Measurements from ENCODE around the gene DPP9.
"Not testable (repeated sequence)": the region's sequence is repeated elsewhere in the genome, so short reads cannot be mapped to it uniquely, and the experiment has no call there.

DPP9 gene

DNA sequence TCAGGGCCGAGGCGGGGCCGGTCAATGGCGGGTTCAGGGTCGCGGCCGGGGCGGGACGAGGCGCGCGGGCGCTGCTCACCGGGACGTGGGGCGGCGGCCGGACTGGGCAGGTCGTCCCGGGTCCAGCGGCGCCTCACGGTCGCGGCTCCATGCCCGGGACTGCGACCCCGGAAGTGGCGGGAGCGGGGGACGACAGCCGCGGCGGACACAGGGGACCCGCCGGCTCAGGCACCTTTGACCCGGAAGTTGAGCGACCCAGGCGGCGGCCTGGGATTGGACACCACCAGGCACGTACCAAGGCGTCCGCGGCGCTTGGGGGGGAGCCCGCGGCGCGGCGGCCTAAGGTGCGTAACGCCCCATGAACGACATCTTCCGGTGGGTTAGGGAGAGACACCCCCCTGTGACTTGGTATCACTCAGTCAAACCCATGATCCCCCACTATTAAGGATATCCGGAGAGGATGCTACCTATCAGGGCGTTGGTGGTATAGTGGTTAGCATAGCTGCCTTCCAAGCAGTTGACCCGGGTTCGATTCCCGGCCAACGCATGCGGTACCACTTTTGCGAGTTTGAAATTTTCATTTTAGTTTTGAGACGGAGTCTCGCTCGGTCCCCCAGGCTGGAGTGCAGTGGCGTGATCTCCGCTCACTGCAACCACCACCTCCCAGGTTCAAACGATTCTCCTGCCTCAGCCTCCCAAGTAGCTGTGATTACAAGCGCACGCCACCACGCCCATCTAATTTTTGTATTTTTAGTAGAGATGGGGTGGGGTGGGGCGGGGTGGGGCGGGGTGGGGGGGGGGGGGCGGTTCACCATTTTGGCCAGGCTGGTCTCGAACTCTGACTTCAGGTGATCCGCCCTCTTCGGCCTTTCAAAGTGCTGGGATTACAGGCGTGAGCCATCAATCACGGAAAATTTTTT lies at the start of gene DPP9:
DPP9 (minus strand) TSS at position 248 of the 920 bp plus-strand sequence. CDS start 3,936 bp downstream, outside the sequence.
- in situ Hi-C loops (cut with MboI; ENCODE audit: low sequenced_read_pairs) = no loop called here

DNA sequence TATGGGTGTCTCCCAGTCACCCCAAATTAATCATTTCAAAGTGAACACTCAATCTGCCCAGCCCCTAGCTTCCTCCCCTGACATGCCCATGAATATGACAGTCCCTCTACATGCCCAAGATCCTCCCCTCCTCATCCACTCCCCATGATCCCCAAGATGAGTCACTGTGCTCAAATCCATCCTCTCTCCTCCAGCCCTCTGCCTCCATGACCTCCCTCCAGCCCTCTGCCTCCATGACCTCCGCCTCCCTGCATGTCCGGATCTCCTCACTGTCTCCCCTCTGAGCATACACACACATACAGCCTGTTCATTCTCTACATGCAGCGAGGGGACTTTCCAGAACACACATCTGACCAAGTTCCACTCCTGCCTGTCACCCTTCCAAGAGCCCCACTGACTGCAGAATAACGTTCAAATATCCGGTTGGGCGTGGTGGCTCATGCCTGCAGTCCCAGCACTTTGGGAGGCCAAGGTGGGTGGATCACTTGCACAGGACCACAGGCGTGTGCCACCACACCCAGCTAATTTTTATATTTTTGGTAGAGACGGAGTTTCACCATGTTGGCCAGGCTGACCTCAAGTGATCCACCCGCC lies 49.5 kb upstream of the DPP9 start:
- in situ Hi-C loops (cut with MboI; ENCODE audit: low sequenced_read_pairs) = no loop called here

GRCh38 chr19:4772566-4772965 lies 48.9 kb upstream of the DPP9 start:
- in situ Hi-C loops (cut with MboI; ENCODE audit: low sequenced_read_pairs) = no loop called here

DNA sequence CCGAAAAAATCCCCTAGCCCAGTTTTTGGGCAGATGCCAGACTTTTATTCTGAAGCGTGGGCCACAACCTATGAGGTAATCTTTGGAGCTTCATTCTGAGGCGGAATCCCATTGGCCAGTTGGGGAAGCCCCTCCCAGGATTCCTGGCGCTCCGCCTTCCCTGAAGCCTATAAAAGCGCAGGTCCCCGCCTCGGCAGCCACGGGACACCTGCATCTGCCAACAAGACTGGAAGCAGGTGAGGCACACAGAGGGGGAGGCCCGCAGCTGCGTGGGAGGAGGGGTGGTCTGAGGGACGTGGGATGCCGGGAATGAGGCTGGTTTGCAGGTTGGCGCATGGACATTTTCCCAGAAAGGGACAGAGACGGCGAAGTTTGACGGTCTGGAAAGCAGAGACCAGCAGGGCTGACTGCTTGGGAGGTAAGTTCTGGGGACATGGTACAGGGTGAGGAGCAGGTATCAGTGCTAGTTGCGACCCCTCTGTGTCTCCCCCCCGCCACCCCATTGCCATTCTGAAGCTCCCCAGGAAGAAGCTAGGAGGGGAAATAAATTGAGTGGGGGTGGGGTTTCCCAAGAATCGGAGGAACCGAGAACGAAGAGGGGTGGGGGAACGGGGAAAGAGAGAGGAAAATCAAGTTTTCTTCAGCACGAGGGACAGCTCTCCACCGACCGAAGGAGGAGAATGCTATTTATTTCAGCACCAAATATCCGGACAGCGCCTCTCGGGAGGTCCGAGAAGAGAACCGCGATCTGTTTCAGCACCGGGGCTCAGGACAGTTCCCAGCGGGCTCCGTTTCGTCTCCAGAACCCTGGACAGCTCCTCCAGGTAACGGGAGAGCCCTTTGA lies 45.5 kb upstream of the DPP9 start:
- in situ Hi-C loops (cut with MboI; ENCODE audit: low sequenced_read_pairs) = no loop called here

GRCh38 chr19:4764393-4764660 lies 40.7 kb upstream of the DPP9 start:
- in situ Hi-C loops (cut with MboI; ENCODE audit: low sequenced_read_pairs) = no loop called here

- in situ Hi-C loops (cut with MboI; ENCODE audit: low sequenced_read_pairs) = no loop called here
Observed at GRCh38 chr19:4763021-4763420, 39.4 kb upstream of the DPP9 start.

GRCh38 chr19:4760285-4760650 lies 36.6 kb upstream of the DPP9 start:
- in situ Hi-C loops (cut with MboI; ENCODE audit: low sequenced_read_pairs) = no loop called here

- in situ Hi-C loops (cut with MboI; ENCODE audit: low sequenced_read_pairs) = no loop called here
Observed at GRCh38 chr19:4759388-4760284, 36.0 kb upstream of the DPP9 start.

DNA sequence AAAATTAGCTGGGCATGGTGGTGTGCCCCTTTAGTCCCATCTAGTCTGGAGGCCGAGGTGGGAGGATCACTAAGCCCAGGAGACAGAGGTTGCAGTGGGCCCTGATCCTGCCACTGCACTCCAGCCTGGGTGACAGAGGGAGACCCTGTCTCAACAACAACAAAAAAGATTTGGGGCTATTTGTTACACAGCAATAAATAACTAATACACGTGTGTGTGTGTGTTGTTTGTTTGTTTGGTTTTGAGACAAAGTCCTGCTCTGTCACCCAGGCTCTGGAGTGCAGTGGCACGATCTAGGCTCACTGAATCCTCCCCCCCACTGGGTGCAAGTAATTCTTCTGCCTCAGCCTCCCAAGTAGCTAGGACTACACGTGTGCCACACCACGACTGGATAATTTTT lies 35.0 kb upstream of the DPP9 start:
- in situ Hi-C loops (cut with MboI; ENCODE audit: low sequenced_read_pairs) = no loop called here

DNA sequence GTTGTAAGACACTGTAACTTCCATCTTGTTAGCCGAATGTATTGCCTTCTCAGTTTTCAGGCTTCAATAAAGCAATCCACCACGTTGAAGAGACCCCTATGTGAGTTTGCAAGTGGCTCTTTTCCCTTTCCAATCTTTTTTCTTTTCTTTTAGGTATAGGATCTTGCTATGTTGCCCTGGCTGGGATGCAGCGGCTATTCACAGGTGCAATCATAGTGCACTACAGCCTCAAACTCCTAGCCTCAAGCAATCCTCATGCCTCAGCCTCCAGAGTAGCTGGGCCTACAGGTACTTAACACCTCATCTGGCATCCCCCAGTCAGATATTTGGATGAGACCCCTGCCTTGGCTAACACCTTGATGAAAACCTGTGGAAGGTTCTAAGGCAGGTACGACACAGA lies 34.4 kb upstream of the DPP9 start:
- in situ Hi-C loops (cut with MboI; ENCODE audit: low sequenced_read_pairs) = no loop called here

DNA sequence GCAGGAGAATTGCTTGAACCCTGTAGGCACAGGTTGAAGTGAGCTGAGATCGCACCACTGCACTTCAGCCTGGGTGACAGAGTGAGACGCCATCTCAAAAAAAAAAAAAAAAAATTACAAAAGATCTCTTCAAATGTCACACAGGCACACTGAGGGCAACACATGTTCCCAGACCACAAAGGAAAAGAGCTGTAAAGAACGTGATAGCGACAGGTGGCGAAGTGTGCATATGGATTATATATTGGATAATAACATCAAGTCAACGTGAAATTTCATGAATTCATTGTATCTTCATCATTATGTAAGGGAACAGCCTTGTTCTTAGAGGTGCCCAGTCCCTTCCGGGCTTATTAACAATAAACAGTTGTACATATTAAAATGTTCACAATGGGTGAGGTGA lies 31.8 kb upstream of the DPP9 start:
- in situ Hi-C loops (cut with MboI; ENCODE audit: low sequenced_read_pairs) = no loop called here

GRCh38 chr19:4754248-4754647 lies 30.6 kb upstream of the DPP9 start:
- in situ Hi-C loops (cut with MboI; ENCODE audit: low sequenced_read_pairs) = no loop called here

DNA sequence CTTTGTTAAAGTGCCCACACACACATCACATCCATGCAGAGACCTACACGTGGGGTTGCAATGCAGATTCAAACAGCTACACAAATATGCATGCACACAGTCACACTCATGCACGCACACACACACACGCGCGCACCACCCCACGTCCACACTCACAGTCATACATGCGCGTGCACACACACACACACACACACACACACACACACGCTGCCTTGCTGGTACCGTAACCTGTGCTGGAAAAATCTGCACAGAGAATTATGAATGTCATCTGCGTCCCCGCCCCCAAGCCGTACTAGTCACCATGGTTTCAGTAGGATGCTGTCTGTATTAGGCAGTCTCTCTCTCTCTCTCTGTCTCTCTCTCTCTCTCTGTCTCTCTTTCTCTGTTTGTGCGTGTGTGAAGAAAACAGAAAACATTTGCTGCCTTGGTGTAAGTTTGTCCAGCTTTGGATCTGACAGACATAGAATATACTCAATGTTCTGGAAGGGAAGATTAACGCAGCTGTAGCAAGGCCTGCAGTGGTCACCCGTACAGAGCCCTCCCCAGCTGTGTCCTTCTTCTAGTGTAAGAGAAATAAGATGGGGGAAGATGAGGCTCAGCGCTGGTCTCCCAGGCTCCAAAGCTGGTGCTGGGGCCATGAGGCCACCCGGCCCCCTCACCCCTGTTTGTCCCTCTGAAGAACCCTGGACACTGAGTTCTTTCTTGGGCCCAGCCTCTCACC lies 26.4 kb upstream of the DPP9 start:
- in situ Hi-C loops (cut with MboI; ENCODE audit: low sequenced_read_pairs) = no loop called here

GRCh38 chr19:4748589-4748988 lies 24.9 kb upstream of the DPP9 start:
- in situ Hi-C loops (cut with MboI; ENCODE audit: low sequenced_read_pairs) = no loop called here

DNA sequence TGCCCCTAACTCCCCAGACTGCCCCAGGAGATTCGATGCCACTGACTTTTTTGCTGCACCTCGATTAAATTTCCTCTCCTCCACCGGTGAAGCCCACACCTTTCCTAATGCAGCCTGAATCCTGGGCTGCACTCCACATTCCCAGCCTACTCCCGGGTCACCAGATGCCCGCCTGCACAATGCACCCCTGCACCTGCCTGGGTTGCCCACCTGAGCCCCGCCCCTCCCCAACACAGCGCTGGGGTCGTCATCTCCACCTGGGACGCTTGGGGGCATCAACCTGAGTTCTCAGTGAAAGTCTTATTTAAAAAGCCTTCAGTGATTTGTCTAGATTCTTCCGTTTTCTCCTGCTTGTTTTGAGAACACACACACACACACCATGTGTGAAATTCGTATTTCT lies 24.5 kb upstream of the DPP9 start:
- in situ Hi-C loops (cut with MboI; ENCODE audit: low sequenced_read_pairs) = no loop called here

DNA sequence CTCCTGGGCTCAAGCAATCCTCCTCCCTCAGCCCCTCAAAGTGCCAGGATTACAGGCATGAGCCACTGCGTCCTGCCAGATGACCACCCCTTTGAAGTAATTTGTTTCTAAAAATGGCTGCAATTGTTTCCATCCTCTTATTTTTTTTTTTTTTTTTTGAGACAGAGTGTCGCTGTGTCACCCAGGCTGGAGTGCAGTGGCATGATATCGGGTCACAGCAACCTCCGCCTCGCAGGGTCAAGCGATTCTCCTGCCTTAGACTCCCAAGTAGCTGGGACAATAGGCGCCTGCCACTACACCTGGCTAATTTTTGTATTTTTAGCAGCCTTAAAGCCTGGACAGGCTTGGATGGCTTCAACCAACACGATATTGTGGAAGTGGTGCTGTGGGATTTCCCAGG lies 22.3 kb upstream of the DPP9 start:
- in situ Hi-C loops (cut with MboI; ENCODE audit: low sequenced_read_pairs) = no loop called here

DNA sequence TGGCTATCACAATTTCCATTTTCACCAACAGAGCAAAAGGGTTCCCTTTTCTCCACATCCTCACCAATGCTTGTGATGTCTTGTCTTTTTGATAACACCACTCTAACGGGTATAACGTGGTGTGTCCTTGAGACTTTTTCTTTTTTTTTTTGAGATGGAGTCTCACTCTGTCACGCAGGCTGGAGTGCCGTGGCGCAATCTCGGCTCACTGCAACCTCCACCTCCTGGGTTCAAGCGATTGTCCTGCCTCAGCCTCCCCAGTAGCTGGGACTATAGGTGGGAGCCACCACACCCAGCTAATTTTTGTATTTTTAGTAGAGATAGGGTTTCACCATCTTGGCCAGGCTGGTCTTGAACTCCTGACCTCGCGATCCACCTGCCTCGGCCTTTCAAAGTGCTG lies 21.5 kb upstream of the DPP9 start:
- in situ Hi-C loops (cut with MboI; ENCODE audit: low sequenced_read_pairs) = not testable (repeated sequence)

- in situ Hi-C loops (cut with MboI; ENCODE audit: low sequenced_read_pairs) = no loop called here
Observed at GRCh38 chr19:4744451-4745174, 21.0 kb upstream of the DPP9 start.
